Activated CD4-positive, alpha-beta T cell treated with anti-CD3 and anti-CD28 coated beads for 48 hours (primary cell): ENCODE results near the gene EMC10.
"Not testable (repeated sequence)": the region's sequence is repeated elsewhere in the genome, so short reads cannot be mapped to it uniquely, and the experiment has no call there.

Source experiments
- DNase-seq: peaks from one replicate; pipeline ENCODE4 v3.0.0-alpha.2; 2020

EMC10 gene

DNA sequence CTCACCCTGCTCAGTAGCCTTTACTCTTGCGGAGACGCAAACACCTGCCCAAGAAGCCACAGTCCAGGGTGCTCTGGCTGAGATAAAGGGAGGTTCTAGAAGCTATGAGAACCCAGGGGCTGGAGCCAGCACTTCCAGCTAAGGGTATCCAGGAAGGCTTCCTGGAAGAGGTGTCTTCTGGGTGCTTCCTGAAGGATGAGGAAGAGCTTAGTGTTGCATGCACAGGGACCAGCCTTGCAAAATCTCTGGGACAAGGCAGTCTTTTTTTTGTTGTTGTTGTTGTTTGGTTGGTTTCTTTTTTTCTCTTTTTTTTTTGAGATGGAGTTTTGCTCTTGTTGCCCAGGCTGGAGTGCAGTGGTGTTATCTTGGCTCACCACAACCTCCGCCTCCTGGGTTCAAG, 23.1 kb upstream of the EMC10 start:
- DNase-seq: no peak

DNA sequence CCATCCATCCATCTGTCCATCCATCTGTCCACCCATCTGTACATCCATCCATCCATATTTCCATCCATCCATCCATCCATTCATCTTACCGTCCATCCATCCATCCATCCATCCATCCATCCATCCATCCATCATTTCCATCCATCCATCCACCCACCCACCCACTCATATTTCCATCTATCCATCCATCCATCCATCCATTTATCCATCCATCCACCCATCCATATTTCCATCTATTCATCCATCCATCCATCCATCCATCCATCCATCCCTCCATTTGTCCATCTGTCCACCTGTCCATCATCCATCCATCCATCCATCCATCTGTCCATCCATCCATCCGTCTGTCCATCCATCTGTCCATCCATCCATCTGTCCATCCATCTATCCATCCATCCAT, 20.3 kb upstream of the EMC10 start:
- no peak for DNase-seq

- no peak for DNase-seq
Observed at GRCh38 chr19:50457300-50457699, 19.0 kb upstream of the EMC10 start.

DNA sequence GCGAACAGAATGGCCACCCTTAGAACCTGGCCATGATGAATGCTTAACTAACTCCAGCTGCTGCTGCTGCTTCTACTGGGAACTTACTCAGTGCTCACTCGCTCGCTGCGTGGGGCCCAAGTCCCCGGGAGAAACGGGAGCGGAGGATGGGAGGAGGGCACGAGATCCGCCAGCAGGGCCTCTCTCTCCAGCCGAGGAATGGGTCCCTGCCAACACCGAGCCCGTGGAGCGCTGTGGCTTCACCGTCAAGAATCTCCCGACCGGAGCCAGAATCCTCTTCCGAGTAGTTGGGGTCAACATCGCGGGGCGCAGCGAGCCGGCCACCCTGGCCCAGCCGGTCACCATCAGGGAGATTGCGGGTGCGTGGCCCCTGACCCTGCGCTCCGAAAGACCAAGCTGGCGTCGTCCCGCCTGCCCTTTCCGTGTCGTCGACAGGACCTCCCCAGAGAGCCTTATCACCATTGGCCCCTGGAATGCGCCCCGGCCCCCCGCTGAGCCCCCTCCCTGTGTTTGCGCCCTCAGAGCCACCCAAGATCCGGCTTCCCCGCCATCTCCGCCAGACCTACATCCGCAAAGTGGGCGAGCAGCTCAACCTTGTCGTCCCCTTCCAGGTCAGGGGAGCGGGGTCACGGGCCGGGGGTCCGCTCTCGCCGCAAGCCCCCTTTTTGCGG, 17.8 kb upstream of the EMC10 start:
- DNase-seq: no peak

DNA sequence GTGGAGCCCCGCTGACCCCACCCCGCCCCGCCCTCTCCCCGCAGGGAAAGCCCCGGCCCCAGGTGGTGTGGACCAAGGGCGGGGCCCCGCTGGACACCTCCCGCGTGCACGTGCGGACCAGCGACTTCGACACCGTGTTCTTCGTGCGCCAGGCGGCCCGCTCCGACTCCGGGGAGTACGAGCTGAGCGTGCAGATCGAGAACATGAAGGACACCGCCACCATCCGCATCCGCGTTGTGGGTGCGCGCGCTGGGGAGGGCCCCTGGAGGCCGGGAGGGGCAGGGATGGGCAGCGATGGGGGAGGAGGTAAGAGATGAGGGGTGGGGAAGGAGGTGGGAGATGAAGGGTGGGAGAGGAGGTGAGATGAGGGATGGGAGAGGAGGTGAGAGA, 17.2 kb upstream of the EMC10 start:
- no peak for DNase-seq

DNA sequence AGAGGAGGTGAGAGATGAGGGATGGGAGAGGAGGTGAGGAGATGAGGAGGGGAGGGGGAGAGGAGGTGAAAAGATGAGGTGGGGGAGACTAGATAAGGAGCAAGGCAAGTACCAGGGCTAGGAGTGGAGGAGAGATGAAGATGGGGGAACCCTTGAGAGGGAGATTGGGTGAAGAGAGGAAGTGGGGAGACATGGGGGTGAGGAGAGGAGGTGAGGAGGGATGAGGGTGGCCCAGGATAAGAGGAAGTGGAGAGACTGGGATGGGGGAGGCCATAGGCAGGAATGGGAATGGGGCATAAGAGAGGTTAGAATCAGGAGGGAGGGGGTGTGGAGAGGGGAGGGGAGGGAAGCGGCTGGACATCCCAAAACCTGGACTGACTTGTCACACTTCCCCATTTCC, 16.7 kb upstream of the EMC10 start:
- no peak for DNase-seq

DNA sequence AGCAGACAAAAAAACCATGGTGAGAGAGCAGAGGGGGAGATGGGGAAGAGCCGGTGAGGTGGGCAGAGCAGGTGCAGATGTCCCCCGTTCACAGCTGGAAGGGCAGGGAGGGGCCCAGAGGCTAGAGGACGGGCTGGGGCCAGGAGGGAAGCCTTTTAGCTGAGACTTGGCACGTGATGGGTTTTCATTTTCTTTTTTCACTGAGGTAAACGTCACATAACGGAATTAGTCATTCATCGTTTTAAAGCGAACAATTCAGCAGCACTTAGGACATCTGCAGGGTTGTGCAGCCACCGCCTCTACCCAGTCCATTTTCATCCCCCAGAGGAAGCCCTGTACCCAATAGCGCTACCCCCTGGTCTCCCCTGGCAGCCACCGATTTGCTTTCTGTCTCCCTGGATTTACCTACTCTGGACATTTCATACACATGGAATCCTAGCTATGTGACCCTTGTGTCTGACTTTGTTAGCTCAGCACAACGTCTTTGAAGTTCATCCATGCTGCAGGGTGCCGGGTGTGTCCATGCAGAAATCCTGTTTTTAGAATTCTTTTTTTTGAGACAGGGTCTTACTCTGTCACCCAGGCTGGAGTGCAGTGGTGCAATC, 16.0 kb upstream of the EMC10 start:
- peak; percentile 30 for DNase-seq

DNA sequence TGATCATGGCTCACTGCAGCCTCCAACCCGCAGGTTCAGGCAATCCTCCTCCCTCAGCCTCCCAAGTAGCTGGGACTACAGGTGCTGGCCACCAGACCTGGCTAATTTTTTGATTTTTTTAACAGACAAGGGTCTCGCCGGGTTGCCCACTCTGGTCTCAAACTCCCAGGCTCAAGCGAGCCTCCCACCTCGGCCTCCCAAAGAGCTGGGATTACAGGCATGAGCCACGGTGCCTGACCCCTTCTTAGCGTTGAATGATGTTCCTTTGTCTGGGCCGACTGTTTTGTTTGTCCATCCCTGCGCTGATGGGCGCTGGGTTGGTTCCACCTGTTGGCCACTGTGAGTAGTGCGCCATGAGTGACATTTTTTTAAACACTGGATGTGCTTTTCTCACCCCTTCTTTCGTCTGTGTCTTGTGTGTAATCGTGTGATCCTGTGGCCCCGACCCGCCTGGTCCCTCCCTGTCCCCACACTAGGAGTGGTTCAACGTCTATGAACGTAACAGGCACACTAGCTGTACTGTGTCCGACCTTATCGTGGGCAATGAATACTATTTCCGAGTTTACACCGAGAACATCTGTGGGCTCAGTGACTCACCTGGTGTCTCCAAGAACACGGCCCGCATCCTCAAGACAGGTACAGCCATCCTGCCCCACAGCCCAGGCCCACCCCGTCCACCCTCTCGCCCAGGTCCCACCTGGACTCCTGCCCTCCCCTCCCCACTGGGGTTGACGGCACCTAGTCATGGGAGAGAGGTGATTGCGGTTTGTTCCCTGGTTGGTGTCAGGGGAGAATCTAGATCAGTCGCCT, 15.0 kb upstream of the EMC10 start:
- peak; percentile 76 for DNase-seq

GRCh38 chr19:50462970-50463369, 13.3 kb upstream of the EMC10 start:
- no peak for DNase-seq

DNA sequence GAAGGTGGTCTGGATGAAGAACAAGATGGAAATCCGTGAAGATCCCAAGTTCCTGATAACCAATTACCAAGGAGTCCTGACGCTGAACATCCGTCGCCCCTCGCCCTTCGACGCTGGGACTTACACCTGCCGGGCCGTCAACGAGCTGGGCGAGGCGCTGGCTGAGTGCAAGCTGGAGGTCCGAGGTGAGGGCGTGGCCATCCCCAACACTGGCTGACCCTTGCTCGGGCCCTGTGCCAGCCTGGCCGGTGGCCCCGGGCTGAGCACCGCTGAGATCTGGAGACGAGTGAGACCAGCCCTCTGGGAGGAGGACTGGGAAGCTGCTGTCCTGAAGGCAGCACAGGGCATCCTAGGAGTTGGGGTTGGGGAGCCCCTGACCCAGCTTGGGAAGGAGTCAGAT, 12.0 kb upstream of the EMC10 start:
- DNase-seq: no peak

DNA sequence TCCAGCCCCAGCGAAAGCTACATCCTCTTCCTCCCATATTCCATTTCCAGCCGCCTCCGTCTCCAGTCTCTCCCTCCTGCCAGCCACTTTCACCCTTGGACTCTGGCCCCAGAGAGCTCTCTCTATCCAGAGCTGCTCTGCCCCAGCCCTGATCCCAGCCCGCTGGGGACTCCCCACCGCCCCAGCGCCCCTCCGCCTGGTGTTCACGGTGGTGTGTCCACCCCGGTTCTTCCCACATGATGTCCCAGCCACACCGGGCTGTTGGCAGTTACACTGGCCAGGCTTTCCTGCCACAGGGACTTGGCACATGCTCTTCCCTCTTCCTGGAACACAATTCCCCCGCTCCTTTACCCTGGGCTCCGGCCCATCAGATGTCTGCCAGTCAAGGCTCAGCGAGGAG, 11.3 kb upstream of the EMC10 start:
- DNase-seq: no peak

DNA sequence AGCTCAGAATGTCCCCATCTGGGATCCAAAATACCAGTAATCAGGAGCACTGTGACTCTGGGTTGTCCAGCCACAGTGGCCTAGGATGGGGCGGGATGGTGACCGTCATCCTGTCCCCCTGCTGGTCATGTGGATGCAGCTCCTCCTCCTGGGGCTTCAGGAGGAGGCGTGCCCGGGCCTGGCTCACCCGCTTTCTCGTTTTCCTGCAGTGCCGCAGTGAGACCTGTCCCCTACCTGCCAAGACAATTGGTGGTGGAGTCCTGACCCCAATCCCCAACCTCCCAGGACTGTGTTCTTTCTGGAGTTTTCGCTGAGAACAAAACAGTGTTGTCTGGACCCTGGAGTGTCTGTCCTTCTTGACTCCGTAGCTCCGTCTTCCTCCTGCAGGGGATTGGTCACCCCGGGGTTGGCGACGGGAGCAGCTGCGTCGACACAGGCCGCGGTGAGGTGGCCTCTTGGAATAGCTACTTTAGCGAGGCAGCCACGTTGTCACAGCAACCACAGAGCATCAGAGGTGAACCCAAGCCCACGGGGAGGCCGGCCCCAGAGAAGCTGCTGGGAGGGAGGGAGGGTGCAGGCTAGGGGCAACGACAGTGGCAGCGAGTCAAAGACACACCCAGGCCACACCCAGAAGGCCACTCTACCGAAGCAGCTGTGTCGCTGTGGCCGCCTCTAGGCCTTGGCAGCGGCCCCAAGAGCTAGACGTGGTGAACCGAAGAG, 10.2 kb upstream of the EMC10 start:
- no peak for DNase-seq

DNA sequence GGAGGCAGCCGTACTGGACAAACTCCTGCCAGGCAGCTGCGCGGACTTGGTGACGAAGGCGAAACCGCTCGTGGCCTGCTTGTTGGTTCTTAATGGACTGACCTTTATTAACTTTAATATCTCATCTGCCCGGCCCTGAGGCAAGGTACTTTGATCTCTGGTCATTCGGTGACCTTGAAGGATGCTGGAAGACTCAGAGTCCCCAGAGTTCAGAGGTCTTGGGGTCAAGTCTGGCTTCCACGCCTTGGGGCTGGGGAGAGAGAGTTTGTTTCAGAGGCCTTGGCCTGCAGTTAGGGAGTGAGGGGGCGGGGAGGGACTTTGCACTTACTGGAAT, 9.6 kb upstream of the EMC10 start:
- DNase-seq: no peak

DNA sequence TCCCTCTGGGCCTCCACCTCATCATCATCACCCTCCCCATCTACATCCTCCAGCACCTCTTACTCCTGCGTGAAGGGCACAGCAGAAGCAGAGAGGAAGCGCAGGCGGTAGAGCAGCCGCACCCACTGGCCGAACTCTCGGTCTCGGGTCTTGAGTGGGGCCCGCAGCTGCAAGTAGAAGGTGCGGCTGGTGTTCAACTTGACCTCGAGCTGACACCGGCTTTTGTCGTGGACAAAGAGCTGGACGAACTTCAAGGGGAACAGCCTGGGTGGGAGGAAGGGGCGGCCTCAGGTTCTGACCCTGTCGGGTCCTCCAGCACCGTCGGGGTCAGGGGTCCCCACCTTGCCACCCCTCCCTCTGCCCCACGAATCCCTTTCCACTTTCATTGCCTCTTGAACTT, 8.7 kb upstream of the EMC10 start:
- DNase-seq: no peak

DNA sequence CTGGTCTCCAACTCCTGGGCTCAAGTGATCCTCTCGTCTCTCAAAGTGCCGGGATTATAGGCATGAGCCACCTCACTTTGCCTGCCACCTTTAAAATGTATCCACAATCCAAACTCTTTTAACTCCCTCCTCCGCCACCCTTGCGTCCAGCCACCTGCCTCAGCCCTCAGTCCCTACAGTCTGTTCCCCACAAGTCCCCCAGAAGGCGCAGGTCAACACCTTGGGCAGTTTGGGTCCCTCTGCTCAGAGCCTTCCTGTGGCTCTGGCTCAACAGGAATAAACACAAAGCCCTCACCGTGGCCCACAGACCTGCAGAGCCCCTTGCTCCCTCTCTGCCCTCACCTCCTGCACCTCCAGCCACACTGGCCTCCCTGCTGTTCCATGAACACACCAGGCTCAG, 7.5 kb upstream of the EMC10 start:
- DNase-seq: no peak

GRCh38 chr19:50473336-50473735, 3.0 kb upstream of the EMC10 start:
- not testable (repeated sequence) for DNase-seq

DNA sequence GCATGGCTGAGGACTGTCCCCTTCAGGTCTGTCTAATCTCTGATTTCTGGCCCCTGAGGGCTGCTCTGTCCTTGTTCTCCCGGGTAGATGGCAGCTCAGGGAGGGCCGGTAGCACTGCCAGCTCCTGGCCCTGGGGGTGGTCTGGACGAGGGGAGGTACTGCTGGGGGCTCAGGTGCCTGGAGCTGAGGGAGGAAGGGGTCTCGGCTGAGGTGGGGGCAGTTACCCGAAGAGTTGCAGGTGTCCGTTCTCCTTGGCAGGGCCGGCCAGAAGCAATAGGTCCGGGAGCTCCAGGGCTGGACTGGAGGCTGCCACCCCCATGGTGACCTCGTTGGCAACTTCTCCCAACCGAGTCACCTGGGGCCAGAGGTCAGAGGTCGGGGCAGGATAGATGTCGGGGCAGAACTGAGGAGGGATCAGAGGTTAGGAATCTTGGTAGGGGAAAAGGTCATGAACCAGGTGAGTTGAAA, 1.2 kb upstream of the EMC10 start:
- DNase-seq: no peak

GRCh38 chr19:50475736-50476223, 527 bp upstream of the EMC10 start:
- no peak for DNase-seq

DNA sequence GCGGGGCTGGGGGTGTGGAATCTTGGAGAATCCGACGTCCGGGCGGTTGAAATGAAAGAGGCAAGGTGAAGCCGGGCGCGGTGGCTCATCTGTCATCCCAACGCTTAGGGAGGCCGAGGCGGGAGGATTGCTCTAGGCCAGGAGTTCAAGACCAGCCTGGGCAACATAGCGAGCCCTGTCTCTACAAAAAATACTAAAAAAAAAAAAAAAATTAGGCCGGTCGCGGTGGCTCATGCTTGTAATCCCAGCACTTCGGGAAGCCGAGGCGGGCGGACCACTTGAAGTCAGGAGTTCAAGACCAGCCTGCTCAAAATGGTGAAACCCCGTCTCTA, 566 bp downstream of the EMC10 start:
- DNase-seq: no peak

GRCh38 chr19:50477751-50478515, 1.6 kb downstream of the EMC10 start:
- DNase-seq: no peak

DNA sequence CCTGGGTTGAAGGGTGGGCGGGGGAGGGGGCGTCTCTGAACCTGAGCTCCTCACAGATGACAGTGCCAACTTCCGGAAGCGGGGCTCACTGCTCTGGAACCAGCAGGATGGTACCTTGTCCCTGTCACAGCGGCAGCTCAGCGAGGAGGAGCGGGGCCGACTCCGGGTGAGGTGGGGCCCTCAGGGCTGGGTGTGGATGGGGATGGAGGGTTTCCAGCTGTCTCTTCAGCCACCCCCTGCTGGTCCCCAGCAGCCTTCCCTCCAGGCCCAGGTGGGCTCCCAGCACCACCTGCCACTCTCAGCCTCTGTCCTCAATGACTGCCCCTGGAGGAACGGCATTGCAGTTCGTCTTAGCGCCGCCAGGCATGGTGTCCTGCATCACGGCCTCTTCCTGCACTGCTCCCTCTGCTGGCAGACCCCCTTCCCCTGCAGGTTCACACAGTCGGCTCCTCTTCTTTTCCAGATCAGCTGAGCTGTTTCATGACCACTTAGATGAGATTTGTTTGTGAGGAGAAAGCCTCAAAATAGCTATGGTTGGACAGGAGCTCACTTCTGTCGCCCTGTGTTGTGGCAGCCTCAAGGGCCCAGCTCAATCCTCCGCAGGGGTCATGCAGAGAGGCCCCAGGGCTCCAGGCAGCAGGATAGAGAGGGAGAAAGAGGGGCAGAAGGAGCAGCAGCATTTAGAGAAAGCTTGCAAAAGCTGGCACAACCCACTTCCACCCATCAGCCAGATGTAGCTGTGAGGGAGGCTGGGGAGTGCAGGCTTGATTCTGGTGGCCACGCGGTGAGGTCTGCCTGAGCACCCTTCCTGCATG, 2.8 kb downstream of the EMC10 start:
- DNase-seq: peak; percentile 55

DNA sequence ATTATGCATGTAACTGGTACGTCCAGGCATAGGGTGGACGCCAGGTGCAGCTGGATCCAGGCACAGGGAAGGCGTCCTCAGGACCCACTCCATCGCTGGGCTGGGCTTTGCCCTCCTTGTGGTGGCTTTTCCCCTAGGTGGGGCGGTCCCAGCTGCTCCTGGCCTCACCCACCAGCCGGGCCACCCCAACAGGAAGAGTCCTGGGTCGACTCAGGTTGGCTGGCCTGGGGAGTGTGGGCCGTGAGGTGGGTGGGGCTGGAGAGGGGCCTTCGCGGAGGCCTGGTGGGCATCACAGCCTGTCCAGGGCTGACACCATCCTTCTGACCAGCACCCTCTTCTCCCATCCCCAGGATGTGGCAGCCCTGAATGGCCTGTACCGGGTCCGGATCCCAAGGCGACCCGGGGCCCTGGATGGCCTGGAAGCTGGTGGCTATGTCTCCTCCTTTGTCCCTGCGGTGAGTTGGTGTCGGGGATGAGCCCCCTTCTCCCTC, 3.5 kb downstream of the EMC10 start:
- no peak for DNase-seq
